Amygdala (tissue), 56 donors: Measurements from ENCODE around the gene S1PR2.
"Not testable (repeated sequence)": the region's sequence is repeated elsewhere in the genome, so short reads cannot be mapped to it uniquely, and the experiment has no call there.

Source experiments
- DNase-seq, 56 donors: peaks; one replicate each; lab custom pipeline; 2025; lab: John Stamatoyannopoulos, UW

S1PR2 gene

GRCh38 chr19:10256551-10256950, 25.4 kb upstream of the S1PR2 start:
- DNase-seq, result no peak

- no peak for DNase-seq
These were observed 24.2 kb upstream of the S1PR2 start for GRCh38 chr19:10255358-10255757.

GRCh38 chr19:10254244-10254643, 23.1 kb upstream of the S1PR2 start:
- DNase-seq, result no peak

GRCh38 chr19:10252707-10253106, 21.6 kb upstream of the S1PR2 start:
- no peak for DNase-seq

- peak; percentile 56 to 98 (median 94) for DNase-seq
These were observed 20.9 kb upstream of the S1PR2 start, which contains the start of gene MRPL4 for GRCh38 chr19:10251792-10252694. Gene MRPL4 (plus strand): TSS chr19:10252214. CDS start chr19:10252254, 40 bp downstream.

GRCh38 chr19:10246511-10246910, 15.4 kb upstream of the S1PR2 start:
- DNase-seq, result no peak

GRCh38 chr19:10245189-10245939, 14.2 kb upstream of the S1PR2 start:
- DNase-seq, result no peak

- DNase-seq, result no peak
These were observed 12.5 kb upstream of the S1PR2 start for GRCh38 chr19:10243606-10244005.

- not testable (repeated sequence) for DNase-seq
These were observed 10.8 kb upstream of the S1PR2 start for GRCh38 chr19:10241826-10242449.

GRCh38 chr19:10238172-10238783, 7.1 kb upstream of the S1PR2 start:
- no peak for DNase-seq

GRCh38 chr19:10237702-10238101, 6.6 kb upstream of the S1PR2 start:
- DNase-seq, result no peak

- not testable (repeated sequence) for DNase-seq
These were observed 4.3 kb upstream of the S1PR2 start for GRCh38 chr19:10235409-10235808.

GRCh38 chr19:10235003-10235402, 3.9 kb upstream of the S1PR2 start:
- no peak for DNase-seq

- no peak for DNase-seq
These were observed 2.8 kb upstream of the S1PR2 start for GRCh38 chr19:10233946-10234345.

GRCh38 chr19:10231612-10232228, 589 bp upstream of the S1PR2 start:
- no peak for DNase-seq

GRCh38 chr19:10230173-10230860, 814 bp downstream of the S1PR2 start:
- DNase-seq, result peak in 13 of 56 donors; percentile 6 to 77 (median 30)

- peak in 1 of 56 donors; percentile 12 for DNase-seq
These were observed 2.2 kb downstream of the S1PR2 start for GRCh38 chr19:10228920-10229319.

GRCh38 chr19:10228393-10228792, 2.7 kb downstream of the S1PR2 start:
- no peak for DNase-seq
